Activated CD8-positive, alpha-beta T cell treated with anti-CD3 and anti-CD28 coated beads for 36 hours (primary cell): ENCODE data around the gene KDM1B. TPM values are rescaled to one million over a fixed set of nuclear protein-coding genes. Genes with fewer than 3 reads are reported as not detected.
A peak's percentile ranks its signal among the peaks of the same experiment; 100 is the strongest.

Experiments
- ATAC-seq: fragments of 200-7000 bp; cut with Tn5 transposase; one replicate; pipeline ENCODE4 v1.10.0; 2021; ENCODE audit warnings: mild to moderate bottlenecking, moderate library complexity
- CTCF ChIA-PET: fragments of 350-600 bp; sonication (Branson Sonifier 250); formaldehyde crosslinking; loops from one replicate; lab custom pipeline; 2021; ENCODE audit warnings: antibody characterized with exemption; lab: Charles Lee
- POLR2A ChIA-PET: fragments of 350-600 bp; sonication (Branson Sonifier 250); formaldehyde crosslinking; loops from one replicate; lab custom pipeline; 2021; ENCODE audit warnings: antibody characterized with exemption; lab: Charles Lee
- DNase-seq: peaks from one replicate; pipeline ENCODE4 v3.0.0-alpha.2; 2020
- H3K27ac Mint-ChIP-seq: one replicate; pipeline ENCODE4 v1.8.0; 2021; ENCODE audit warnings: mild to moderate bottlenecking, mixed read lengths
- H3K27me3 Mint-ChIP-seq: one replicate; pipeline ENCODE4 v1.8.0; 2021; ENCODE audit warnings: mixed read lengths
- H3K36me3 Mint-ChIP-seq: one replicate; pipeline ENCODE4 v1.8.0; 2021; ENCODE audit warnings: low read depth, mixed read lengths
- H3K4me1 Mint-ChIP-seq: one replicate; pipeline ENCODE4 v1.8.0; 2021; ENCODE audit warnings: low read depth, mixed read lengths
- H3K4me3 Mint-ChIP-seq: one replicate; pipeline ENCODE4 v1.8.0; 2021; ENCODE audit warnings: mild to moderate bottlenecking, moderate library complexity, mixed read lengths
- H3K9me3 Mint-ChIP-seq: one replicate; pipeline ENCODE4 v1.8.0; 2021; ENCODE audit warnings: mixed read lengths
- intact Hi-C: fragments of 100-400 bp; cut with micrococcal nuclease; formaldehyde crosslinking; loops from one replicate; pipeline ENCODE4 v1.10.0; 2022
- total RNA-seq, 2 experiments: library from RNA; stranded (reverse); gene quantifications; one replicate each; pipeline ENCODE4 v1.2.3, GENCODE V29; 2021
- TF ChIP-seq, protein P1 (sequence below): fragments of 200-600 bp; IDR thresholded peaks from one replicate; pipeline ENCODE4 v1.8.0; 2022; ENCODE audit warnings: antibody characterized with exemption, mild to moderate bottlenecking

The KDM1B gene
- total RNA-seq, 2 experiments from 2014 or later = 10.9 to 12.2 TPM

DNA sequence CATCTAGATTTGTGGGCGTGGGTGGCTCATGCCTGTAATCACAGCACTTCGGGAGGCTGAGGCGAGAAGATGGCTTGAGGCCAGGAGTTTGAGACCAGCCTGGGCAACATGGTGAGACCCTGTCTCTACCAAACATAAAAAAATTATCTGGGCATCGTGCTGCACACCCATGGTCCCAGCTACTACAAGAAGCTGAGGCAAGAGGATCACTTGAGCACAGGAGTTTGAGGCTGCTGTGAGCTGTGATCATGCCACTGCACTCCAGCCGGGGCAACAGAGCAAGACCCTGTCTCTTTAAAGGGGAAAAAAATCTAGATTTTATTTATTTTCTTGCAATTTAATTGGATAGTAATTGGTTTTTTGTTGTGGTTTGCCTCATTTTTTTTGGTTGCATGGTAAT lies 55.5 kb downstream of the KDM1B start:
- Mint-ChIP-seq H3K27me3 (no peaks in the 10 kb centered on the region), H3K9me3 (no peaks in the 10 kb centered on the region), H3K4me1 (peaks cover 18% of the 10 kb centered on the region), H3K27ac (no peak overlapping the region), H3K36me3 (peaks cover 16% of the 10 kb centered on the region), H3K4me3 (no peak overlapping the region)
- DNase-seq = no peak
- TF ChIP-seq, protein P1, sequence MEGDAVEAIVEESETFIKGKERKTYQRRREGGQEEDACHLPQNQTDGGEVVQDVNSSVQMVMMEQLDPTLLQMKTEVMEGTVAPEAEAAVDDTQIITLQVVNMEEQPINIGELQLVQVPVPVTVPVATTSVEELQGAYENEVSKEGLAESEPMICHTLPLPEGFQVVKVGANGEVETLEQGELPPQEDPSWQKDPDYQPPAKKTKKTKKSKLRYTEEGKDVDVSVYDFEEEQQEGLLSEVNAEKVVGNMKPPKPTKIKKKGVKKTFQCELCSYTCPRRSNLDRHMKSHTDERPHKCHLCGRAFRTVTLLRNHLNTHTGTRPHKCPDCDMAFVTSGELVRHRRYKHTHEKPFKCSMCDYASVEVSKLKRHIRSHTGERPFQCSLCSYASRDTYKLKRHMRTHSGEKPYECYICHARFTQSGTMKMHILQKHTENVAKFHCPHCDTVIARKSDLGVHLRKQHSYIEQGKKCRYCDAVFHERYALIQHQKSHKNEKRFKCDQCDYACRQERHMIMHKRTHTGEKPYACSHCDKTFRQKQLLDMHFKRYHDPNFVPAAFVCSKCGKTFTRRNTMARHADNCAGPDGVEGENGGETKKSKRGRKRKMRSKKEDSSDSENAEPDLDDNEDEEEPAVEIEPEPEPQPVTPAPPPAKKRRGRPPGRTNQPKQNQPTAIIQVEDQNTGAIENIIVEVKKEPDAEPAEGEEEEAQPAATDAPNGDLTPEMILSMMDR = no peak
- POLR2A ChIA-PET = no interaction called here
- intact Hi-C loops = no loop called here
- ATAC-seq = no peak
- CTCF ChIA-PET = no interaction called here

DNA sequence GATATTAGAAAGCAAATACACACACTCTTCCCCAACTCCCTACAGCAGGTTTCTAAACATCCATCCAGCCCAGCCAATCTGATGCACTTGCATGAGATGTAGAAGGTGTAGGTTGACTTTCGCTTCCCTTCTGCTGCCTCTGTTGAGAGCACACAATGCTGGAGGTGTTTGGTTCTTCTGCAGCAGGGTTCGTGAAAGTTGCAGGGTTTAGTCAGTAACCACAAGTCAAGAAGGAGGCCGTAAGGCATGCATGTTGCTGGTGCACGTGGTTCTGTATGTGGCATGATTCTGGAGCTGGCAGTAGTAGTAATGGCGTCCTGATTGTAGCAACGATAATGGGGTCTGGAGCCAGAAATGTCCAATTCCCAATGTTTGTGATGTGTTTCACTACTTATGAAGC lies 56.1 kb downstream of the KDM1B start:
- intact Hi-C loops = no loop called here
- ChIA-PET CTCF (no interaction called here), POLR2A (no interaction called here)
- H3K4me1 Mint-ChIP-seq = peaks cover 18% of the 10 kb centered on the region
- peak; percentile 78 for ATAC-seq
- H3K9me3 Mint-ChIP-seq = no peaks in the 10 kb centered on the region
- peak; percentile 37 for DNase-seq
- H3K27me3 Mint-ChIP-seq = no peaks in the 10 kb centered on the region
- no peak overlapping the region for H3K27ac Mint-ChIP-seq
- H3K36me3 Mint-ChIP-seq = peaks cover 19% of the 10 kb centered on the region
- H3K4me3 Mint-ChIP-seq = no peak overlapping the region
- TF ChIP-seq, protein P1 = no peak

DNA sequence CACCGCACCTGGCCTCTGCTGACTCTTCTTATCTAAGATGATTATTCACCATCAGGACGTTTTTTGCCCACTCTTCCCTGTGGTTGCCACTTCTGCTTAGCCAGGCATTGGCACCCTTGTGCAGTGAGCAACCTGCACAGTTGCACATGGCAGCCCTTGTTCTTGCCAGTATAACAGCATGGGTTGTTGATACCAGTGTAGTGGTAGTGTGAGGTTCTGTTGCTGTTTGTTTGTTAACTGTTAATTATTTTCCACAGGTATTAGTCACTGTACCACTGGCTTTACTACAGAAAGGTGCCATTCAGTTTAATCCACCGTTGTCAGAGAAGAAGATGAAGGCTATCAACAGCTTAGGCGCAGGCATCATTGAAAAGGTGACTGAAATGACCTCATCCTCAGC lies 57.0 kb downstream of the KDM1B start:
- Mint-ChIP-seq H3K4me3 (no peak overlapping the region), H3K27ac (no peak overlapping the region), H3K4me1 (peaks cover 18% of the 10 kb centered on the region), H3K36me3 (peaks cover 23% of the 10 kb centered on the region), H3K27me3 (no peaks in the 10 kb centered on the region), H3K9me3 (no peaks in the 10 kb centered on the region)
- intact Hi-C loops = no loop called here
- TF ChIP-seq, protein P1 = no peak
- ATAC-seq (no peak), DNase-seq (no peak)
- CTCF ChIA-PET = no interaction called here
- POLR2A ChIA-PET = no interaction called here

DNA sequence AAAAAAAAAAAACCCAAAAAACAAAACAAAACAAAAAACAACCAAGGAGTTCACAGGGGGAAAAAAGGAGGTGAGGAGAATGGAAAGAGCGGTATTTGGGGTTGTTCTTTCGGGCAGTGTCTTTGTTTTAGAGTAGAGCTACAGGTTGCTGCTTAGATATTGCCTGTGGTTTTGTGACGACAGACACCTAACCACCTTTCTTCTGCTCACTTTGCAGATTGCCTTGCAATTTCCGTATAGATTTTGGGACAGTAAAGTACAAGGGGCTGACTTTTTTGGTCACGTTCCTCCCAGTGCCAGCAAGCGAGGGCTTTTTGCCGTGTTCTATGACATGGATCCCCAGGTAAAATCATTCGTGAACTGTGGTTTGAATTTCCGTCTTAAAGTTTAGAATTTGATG lies 58.2 kb downstream of the KDM1B start:
- no peaks in the 10 kb centered on the region for H3K9me3 Mint-ChIP-seq
- intact Hi-C loops = no loop called here
- TF ChIP-seq, protein P1 = no peak
- no peak overlapping the region for H3K4me3 Mint-ChIP-seq
- no peak overlapping the region for H3K27ac Mint-ChIP-seq
- ATAC-seq (no peak), DNase-seq (peak; percentile 4)
- H3K27me3 Mint-ChIP-seq = no peaks in the 10 kb centered on the region
- H3K4me1 Mint-ChIP-seq = peaks cover 18% of the 10 kb centered on the region
- H3K36me3 Mint-ChIP-seq = peaks cover 26% of the 10 kb centered on the region
- POLR2A ChIA-PET = interaction anchor here (0.6 to 1.2 kb wide), 2 partner anchors 13 to 506 kb away, joined by 3 to 4 read pairs; partner anchors contain the start of gene NUP153
- CTCF ChIA-PET = no interaction called here

DNA sequence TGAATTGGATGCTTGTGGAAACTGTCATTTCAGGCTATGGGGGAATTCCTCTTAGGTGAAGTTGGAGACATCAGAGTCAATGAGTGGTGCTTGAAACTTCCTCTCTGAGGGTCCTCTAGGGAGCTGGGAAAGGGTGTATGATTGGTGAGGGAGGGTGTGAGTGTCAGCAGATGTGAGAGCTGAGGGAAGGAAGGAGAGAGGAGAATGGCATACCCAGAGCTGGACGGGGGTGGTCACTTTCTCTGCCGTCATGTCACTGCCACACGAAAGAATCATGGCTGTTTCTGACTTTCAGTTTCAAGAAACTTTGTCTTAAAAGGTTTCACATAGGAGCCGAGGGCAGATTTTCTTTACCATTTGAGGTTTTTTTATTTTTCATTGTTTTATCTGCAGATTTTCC lies 58.8 kb downstream of the KDM1B start:
- DNase-seq (peak; percentile 16), ATAC-seq (no peak)
- no peak overlapping the region for H3K27ac Mint-ChIP-seq
- peaks cover 18% of the 10 kb centered on the region for H3K4me1 Mint-ChIP-seq
- no peaks in the 10 kb centered on the region for H3K27me3 Mint-ChIP-seq
- intact Hi-C loops = no loop called here
- POLR2A ChIA-PET = interaction anchor here (1.2 kb wide), 1 partner anchor 14 kb away, joined by 4 read pairs; no protein-coding TSS in a partner anchor
- TF ChIP-seq, protein P1 = no peak
- H3K36me3 Mint-ChIP-seq = peaks cover 26% of the 10 kb centered on the region
- CTCF ChIA-PET = no interaction called here
- H3K9me3 Mint-ChIP-seq = no peaks in the 10 kb centered on the region
- peak overlapping the region; percentile 31 for H3K4me3 Mint-ChIP-seq
